CD4-positive, alpha-beta T cell treated with Interferon alpha-2 for 1 hour (primary cell): ENCODE results near the gene E2F3.

Experiments used
- DNase-seq, 2 donors: peaks; one replicate each; pipeline ENCODE4 v3.0.0-alpha.2; 2020 to 2022

Gene E2F3

DNA sequence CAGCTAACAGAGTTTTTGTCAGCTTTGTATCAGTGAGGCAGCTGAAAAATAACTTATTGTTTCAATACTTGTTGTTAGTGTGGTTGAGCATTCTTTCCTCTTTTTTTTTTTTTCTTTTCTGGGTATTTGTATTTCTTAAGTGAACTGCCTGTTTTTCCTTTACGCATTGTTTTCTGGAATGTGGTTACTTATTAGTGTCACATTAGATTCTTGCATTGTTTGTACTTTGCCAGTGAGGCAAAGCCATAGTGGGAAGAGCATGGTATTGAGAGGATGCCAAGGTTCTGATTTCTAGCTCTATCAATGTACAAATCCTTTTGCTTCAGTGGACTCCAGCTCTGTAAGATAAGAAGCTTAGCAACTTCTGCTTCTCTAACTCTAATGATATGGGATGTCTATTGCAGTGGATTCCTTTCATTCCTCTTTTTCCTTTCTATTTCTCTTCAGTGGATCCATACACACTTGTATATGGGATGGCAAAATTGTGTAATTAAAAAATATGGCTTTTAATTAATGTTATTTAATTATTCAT lies 136.5 kb downstream of the E2F3 start:
- no peak for DNase-seq

DNA sequence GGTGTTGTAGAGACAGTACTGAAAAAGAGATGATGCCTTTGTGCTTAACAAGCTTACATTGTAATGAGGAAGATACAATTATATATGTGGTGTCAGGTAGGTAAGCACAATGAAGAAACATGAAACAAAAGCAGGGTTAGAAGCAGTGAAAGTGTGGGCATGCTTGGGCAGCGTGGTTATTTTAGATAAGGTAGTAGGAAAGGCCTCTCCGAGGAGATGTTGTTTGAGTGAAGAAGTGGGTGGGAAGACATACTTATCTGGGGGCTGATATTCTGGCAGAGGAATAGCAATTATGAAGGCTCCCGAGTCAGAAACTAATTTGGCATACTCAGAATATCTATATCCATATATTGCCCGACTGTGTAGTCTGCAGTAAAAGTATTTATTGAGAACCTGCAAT lies 137.2 kb downstream of the E2F3 start:
- DNase-seq = no peak

DNA sequence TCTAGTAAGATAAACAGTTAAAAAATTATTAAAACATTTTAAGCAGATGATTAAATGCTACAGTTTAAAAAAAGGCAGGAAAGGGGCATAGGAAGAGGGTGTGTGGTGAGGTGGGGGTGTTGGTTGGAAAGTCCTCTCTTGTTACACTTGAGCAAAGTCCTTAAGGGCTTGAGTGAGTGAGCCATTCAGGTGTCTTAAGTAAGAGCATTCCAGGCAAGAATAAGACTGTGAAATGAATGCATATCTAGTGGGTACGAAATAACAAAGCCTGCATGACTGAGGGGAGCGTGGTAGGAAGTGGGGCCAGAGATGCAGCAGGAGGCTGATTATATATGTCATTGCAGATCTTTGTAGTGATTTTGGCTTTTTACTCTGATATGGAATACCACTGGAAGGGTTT lies 137.7 kb downstream of the E2F3 start:
- DNase-seq = no peak

DNA sequence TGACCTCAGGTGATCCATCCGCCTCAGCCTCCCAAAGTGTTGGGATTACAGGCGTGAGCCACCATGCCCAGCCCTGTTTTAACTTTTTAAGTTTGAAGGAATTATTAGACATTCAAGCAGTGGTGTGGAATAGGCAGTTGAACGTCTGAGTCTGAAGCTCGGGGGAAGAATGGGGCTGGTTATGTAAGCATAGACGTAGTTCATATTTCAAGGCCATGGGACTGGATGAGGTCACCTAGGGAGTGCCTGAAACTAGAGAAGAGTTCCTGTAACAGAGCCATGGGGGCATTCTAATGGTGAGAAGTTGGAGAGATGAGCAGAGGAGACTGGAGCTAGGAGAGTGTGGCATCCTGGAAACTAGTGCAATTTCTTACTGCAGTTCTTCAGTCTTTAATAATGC lies 139.0 kb downstream of the E2F3 start:
- no peak for DNase-seq

DNA sequence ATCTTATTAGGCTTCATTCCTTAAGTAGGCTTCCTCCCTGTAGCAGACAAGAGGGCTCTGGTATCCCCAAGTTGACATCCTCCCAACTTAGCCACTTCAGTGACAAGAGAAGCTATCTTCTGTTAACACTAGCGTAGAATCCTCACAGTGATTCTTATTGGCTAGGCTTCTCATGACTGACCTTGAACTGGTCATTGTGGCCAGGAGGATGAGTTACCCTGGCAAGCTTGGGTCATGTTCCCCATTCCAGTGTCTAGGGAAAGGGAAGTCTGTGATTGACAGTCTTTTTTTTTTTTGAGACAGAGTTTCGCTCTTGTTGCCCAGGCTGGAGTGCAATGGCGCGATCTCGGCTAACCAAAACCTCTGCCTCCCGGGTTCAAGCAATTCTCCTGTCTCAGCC lies 139.7 kb downstream of the E2F3 start:
- DNase-seq = no peak

DNA sequence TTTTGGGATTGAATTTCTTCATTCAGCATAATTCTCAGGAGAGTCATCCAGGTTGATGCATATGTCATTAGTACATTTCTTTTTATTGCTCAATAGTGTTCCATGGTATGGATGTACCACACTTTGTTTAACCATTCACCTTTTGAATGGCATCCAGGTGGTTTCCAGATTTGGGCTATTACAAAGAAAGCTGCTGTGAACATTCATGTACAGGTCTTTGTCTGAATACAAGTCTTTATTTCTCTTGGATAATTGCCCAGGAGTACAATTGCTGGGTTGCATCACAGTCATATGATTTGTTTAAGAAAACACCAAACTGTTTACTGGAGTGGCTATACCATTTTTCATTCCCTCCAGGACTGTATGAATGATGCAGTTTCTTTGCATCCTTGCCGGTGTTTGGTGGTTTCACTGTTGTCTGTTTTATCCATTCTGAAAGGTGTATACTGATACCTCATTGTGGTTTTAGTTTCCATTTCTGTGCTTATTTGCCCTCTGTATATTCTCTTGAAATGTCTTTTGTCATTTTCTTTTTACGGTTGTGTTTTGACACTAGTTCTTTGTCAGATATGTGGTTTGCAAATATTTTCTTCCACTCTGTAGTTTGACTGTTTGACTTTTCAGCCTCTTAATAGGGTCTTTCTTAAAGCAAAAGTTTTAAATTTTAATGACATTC lies 141.4 kb downstream of the E2F3 start:
- no peak for DNase-seq
